GM12864 (cell line): ENCODE measurements around the gene POLR2A.
"Not testable (repeated sequence)": the region's sequence is repeated elsewhere in the genome, so short reads cannot be mapped to it uniquely, and the experiment has no call there.

ENCODE experiments used
- DNase-seq: peaks from one replicate; pipeline ENCODE4 v3.0.0-alpha.2; 2011; ENCODE audit warnings: low read depth
- H3K4me3 ChIP-seq: 2 replicates; pipeline ENCODE4 v1.5.1; 2011; ENCODE audit warnings: mild to moderate bottlenecking, low read depth, low read length, control low read depth
- TF ChIP-seq, protein P1 (sequence below): IDR thresholded peaks from 2 replicates; pipeline ENCODE4 v1.5.1; 2011; ENCODE audit warnings: low read depth, mild to moderate bottlenecking, moderate library complexity, low read length, control low read depth, inconsistent platforms; ENCODE audit errors: missing control alignments

The POLR2A gene

DNA sequence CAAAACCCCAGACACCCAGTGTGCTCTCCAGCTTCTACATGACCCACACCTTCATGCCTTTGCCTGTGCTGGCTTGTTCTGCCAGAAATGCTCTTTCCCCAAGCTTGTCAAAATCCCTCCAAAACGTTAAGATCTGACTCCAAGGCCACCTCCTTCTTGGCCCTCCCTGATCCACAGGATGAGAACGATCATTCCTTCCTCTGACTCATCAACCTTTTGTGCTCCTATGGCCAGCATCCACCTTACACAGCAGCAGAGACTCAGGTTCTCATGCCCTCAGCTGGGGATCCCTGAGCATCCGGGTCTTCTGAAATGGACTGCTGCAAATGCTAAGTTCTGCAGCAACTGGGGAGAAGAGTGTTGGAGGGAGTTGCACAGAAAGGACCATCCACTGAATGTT lies 7.7 kb upstream of the POLR2A start:
- no peak for DNase-seq
- H3K4me3 ChIP-seq = no peak overlapping the region
- TF ChIP-seq, protein P1, sequence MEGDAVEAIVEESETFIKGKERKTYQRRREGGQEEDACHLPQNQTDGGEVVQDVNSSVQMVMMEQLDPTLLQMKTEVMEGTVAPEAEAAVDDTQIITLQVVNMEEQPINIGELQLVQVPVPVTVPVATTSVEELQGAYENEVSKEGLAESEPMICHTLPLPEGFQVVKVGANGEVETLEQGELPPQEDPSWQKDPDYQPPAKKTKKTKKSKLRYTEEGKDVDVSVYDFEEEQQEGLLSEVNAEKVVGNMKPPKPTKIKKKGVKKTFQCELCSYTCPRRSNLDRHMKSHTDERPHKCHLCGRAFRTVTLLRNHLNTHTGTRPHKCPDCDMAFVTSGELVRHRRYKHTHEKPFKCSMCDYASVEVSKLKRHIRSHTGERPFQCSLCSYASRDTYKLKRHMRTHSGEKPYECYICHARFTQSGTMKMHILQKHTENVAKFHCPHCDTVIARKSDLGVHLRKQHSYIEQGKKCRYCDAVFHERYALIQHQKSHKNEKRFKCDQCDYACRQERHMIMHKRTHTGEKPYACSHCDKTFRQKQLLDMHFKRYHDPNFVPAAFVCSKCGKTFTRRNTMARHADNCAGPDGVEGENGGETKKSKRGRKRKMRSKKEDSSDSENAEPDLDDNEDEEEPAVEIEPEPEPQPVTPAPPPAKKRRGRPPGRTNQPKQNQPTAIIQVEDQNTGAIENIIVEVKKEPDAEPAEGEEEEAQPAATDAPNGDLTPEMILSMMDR = no peak

DNA sequence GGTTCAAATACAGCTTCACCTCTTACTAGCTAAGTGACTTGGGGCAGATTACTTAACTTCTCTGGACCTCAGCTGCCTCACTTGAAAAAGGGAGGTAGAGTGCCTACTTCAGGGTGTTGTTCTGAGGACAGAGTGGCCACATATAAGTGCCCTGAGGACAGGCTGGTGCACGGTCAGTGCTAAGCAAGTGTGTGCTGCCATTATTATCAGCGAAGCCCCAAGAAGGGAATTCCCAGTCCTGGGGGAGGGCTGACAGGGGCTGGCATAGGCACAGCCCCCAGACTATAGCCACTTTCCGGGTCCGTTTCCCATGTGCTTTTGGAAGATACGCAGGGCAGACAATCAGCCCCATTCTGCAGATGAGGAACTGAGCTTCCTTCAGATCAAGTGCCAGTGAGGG lies 7.2 kb upstream of the POLR2A start:
- H3K4me3 ChIP-seq = no peak overlapping the region
- DNase-seq = no peak

DNA sequence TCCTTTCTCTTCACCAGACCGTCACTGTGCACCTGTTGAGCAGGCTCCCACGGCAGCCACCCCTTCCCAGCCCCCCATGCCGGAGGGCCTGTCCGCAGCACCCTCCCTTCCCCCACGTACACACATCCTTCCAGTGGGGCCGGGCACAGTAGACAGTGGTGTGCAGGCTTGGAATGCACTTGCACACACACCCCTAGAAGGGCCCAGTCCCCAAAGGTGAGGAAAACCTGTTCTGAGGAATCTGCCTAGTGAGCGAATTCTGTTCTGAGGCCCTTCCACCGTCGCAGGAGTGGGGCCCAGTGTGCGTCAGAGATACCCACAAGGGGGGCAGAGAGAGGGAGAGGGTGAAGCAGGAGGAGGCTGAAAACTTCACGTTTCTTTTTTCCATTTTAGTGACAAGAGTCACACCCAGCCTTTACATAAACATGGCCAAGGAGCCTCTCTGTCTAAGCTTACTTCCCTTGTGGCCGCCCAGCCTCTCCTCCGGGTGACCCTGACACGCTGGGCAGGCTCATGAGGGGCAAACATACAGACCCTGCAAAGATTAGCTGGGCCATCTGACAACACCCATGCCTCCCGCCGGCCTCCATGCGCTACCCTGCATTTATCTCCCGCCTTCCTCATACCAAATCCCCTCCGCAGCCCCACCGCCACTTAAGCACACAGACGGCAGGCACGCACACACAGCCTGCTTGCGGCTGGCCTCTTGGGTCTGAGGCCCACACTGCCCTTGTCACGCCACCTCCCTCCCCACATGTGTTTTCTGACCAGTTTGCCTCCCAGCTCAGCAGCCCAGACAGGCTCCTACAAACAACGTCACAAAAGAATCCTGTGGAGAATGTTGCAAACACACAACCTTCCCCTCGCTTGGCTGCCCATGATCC lies 6.5 kb upstream of the POLR2A start:
- no peak for DNase-seq
- H3K4me3 ChIP-seq = no peak overlapping the region
- TF ChIP-seq, protein P1 = no peak

More for the DNA sequence above, 7.2 kb upstream of the POLR2A start:
- TF ChIP-seq, protein P1 = no peak

DNA sequence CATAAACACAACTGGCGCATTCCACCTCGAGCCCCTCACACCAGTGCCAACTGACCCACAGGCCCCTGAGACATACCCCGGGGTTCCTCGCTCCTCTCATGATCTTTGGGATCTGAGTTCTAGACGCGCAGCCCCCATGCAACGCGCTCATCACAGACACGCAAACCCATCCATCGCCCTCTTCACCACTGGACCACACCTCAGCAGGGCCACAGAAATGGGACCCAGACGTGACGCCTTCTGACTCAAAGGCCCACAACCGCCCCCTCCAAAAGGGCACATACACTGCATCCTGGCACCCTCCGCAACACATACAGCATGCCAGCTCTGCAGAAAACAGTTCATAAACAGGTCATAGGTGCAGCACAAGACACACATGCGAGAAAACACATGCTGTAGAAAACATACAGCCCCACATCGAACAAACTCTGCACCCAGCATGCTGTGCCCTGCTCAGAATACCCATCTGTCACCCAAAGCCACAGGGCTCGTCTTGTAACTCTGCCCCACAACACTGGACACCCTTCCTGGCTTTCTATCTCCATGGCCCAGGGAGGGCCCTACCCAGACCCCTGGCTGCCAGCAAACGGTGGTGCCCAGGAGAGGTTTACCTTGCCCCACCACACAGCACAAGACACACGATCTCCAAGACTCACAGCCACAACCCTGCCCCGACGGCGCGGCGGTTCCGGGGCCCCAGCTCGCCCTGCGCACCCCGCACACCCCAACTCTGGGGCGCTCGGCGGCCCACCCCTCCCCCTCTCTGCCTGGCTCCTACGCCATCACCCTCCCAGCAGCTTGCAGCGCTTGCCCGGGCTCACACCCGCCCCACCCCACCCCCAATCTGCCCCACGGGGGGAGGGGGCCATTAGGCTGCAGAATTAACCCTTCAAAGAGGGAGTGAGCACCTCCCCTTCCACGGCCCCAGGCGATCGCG lies 5.6 kb upstream of the POLR2A start:
- H3K4me3 ChIP-seq = peak overlapping the region; percentile 73
- TF ChIP-seq, protein P1 = no peak
- no peak for DNase-seq

DNA sequence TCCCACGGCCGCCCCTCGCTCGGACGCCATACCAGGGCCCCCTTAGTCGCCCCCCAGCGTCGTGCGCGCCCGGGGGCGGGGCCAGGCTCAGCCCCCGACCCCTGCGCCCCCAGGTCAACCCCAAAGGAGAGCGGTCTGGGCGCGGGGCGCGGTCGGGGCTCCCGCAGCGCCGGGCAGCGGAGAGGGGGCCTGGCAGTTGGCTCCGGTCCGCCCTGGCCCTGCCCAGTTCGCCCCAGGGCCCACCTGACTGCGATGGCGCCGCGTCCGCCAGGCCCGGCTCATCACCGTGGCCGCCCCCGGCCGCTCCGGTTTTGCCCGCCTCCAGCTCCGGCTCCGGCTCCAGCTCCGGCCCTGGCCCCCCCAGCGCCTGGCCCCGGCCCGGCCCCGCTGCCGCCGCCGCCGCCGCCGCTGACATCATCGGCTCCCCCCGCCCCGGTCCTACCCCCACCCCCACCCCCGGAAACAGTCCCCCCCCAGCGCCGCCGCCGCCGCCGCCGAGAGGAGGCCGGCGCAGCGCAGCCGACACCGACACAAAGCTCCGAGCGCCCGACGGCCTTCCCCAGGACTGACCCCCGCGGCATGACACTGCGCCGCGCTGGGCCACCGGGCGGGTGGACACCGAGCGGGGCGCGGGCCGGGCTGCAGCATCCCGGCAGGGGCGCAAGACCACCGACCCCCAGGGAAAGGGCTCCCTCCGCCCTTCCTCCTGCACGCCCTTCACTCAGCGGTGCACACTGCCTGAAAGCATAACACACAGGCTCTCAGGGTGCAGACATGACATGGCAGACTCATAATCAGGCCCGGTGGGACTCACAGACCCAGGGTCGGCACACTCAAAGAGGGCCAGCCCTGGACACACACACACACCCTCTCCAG lies 4.7 kb upstream of the POLR2A start, which contains the start of gene ZBTB4:
TSS of gene ZBTB4 (minus strand) at position 419 of the 876 bp plus-strand sequence. CDS start 12,830 bp downstream, outside the sequence.
- TF ChIP-seq, protein P1 = no peak
- peak within 1 kb of the TSS; percentile 73 for H3K4me3 ChIP-seq
- no peak for DNase-seq

DNA sequence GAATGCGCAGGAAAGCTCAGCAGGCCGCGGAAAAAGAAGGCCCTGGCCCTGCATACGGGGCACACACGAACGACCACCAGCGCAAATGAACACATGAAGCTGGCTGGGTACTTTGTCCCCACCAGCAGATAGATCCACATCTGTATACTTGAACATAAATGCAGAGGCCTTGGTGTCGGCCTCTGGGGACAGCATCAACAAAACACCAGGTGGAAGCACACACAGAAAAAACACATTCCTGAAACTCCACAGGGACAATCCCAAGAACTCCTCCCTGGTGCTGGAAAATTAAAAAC lies 4.1 kb upstream of the POLR2A start:
- peak overlapping the region; percentile 73 for H3K4me3 ChIP-seq
- TF ChIP-seq, protein P1 = no peak
- no peak for DNase-seq

DNA sequence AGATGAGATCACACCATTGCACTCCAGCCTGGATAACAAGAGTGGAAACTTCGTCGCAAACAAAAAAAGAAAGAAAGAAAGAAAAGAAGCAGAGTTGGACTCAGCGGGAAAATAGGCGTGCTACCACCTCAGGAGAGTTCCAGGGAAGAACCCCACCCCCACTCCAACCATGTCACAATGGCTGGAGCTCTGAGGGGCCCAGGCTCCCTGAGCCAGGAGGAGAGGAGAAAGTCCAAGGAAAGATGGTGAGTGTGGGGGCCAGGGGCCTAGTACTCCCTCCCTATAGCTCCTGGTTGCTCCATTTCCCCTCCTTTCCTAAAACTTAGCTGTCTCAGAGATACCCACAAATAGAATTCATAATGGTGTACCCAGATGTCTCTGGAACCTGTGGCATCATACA lies 2.9 kb upstream of the POLR2A start, which contains the start of gene SLC35G6:
TSS of gene SLC35G6 (plus strand) at position 172 of the 400 bp plus-strand sequence. CDS start at position 243, 71 bp downstream.
- H3K4me3 ChIP-seq, DNase-seq: not testable (repeated sequence)

DNA sequence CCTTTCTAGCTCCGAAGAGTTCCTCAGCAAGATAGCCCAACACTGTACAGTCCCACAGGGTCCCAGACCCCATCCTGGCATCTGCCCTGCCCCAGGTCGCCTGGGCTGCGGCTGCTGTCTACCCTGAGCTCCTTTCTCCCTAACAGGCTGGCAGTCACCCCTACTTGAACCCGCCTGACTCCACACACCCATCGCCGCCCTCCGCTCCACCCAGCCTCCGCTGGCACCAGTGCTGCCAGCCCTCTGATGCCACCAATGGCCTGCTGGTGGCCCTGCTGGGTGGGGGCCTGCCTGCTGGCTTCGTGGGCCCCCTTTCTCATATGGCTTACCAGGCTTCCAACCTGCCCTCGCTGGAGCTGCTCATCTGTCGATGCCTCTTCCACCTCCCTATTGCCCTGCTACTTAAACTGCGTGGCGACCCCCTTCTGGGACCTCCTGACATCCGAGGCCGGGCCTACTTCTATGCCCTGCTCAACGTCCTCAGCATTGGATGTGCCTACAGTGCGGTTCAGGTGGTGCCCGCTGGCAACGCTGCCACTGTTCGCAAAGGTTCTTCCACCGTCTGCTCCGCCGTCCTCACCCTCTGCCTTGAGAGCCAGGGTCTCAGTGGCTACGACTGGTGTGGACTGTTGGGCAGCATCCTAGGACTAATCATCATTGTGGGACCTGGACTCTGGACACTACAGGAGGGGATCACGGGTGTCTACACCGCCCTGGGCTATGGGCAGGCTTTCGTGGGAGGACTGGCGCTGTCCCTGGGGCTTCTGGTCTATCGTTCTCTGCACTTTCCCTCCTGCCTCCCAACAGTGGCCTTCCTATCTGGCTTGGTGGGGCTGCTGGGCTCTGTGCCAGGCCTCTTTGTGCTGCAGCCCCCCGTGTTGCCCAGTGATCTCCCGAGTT lies 2.1 kb upstream of the POLR2A start:
- not testable (repeated sequence) for H3K4me3 ChIP-seq

DNA sequence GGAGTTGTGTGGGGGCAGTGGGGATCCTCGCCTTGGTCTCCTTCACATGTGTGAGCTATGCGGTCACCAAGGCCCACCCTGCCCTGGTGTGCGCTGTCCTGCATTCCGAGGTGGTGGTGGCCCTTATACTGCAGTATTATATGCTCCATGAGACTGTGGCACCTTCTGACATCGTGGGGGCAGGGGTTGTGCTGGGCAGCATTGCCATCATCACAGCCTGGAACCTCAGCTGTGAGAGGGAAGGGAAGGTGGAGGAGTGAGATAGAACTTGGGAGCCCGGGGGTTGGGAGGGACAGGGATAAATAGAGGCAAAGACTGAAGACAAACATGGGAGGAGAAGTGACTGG lies 1.5 kb upstream of the POLR2A start:
- H3K4me3 ChIP-seq = peak overlapping the region; percentile 80; the same call in 1 of the 2 replicates
- not testable (repeated sequence) for DNase-seq

More for the DNA sequence above, 2.1 kb upstream of the POLR2A start:
- DNase-seq = not testable (repeated sequence)
